ENCODE results near the gene ZSWIM6.

GRCh38 chr5:61465066-61465465, 133.0 kb downstream of the ZSWIM6 start:
- TF ChIP-seq CTCF (IDR thresholded peaks at IDR 0.05; ENCODE audit: low read length) (no peak), EZH2 (IDR thresholded peaks at IDR 0.05; ENCODE audit: borderline replicate concordance, low read length) (no peak)
